ENCODE measurements around the gene IFI16.

The IFI16 gene

DNA sequence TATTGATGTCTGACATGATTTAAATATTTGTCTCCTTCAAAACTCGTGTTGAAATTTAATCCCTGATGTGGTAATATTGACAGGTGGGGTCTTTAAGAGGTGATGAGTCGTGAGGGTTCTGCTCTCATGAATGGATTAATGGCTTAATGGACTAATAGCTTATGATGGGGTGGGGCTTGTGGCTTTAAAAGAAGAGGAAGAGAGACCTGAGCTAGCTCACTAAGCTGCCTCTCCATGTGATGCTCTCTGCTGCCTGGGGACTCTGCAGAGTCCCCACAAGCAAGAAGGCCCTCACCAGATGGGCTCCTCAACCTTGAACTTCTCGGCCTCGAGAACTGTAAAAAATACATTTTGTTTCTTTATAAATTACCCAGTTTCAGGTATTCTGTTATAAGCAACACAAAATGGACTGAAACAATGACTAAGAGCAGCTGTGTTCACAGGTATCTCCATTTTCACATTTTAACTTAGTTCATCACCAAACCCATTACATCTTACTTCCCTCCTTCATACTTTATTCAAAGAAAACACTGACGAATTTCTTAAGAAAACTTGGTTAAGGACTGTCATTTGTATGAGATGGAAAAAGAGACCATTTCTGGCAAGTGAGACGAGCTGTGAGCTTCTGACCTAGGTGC is 79.0 kb downstream of the IFI16 start:
- TF ChIP-seq CTCF (IDR thresholded peaks at IDR 0.05; ENCODE audit: insufficient read depth, low read length, poor library complexity, severe bottlenecking), result no peak
- Histone ChIP-seq H3K36me3 (ENCODE audit: control insufficient read depth, insufficient read depth, low read length) (no peaks in the 10 kb centered on the region), H3K4me3 (replicated peaks; ENCODE audit: low read depth, low read length) (no peak overlapping the region), H3K27me3 (replicated peaks; ENCODE audit: control insufficient read depth, insufficient read depth, low read length) (no peaks in the 10 kb centered on the region)
- DNase-seq (ENCODE audit: extremely low read depth, insufficient read length), result no peak

GRCh38 chr1:159089184-159089791 is 79.6 kb downstream of the IFI16 start:
- peak; percentile 75 for TF ChIP-seq CTCF (IDR thresholded peaks at IDR 0.05; ENCODE audit: insufficient read depth, low read length, poor library complexity, severe bottlenecking)
- no peak for DNase-seq (ENCODE audit: extremely low read depth, insufficient read length)
- H3K4me3 ChIP-seq (replicated peaks; ENCODE audit: low read depth, low read length), result no peak overlapping the region

GRCh38 chr1:159090286-159091179 is 80.8 kb downstream of the IFI16 start:
- no peak for DNase-seq (ENCODE audit: extremely low read depth, insufficient read length)
- H3K27me3 ChIP-seq (replicated peaks; ENCODE audit: control insufficient read depth, insufficient read depth, low read length), result no peaks in the 10 kb centered on the region; the same call in 1 of the 2 replicates
- no peak for TF ChIP-seq CTCF (IDR thresholded peaks at IDR 0.05; ENCODE audit: insufficient read depth, low read length, poor library complexity, severe bottlenecking)
- H3K36me3 ChIP-seq (ENCODE audit: control insufficient read depth, insufficient read depth, low read length), result no peaks in the 10 kb centered on the region
- H3K4me3 ChIP-seq (replicated peaks; ENCODE audit: low read depth, low read length), result no peak overlapping the region

More at GRCh38 chr1:159089184-159089791, 79.6 kb downstream of the IFI16 start:
- H3K36me3 ChIP-seq (ENCODE audit: control insufficient read depth, insufficient read depth, low read length), result no peaks in the 10 kb centered on the region
- no peaks in the 10 kb centered on the region for H3K27me3 ChIP-seq (replicated peaks; ENCODE audit: control insufficient read depth, insufficient read depth, low read length)

GRCh38 chr1:159091180-159091560 is 81.5 kb downstream of the IFI16 start:
- H3K27me3 ChIP-seq (replicated peaks; ENCODE audit: control insufficient read depth, insufficient read depth, low read length), result no peaks in the 10 kb centered on the region; the same call in 1 of the 2 replicates
- TF ChIP-seq CTCF (IDR thresholded peaks at IDR 0.05; ENCODE audit: insufficient read depth, low read length, poor library complexity, severe bottlenecking), result no peak
- H3K36me3 ChIP-seq (ENCODE audit: control insufficient read depth, insufficient read depth, low read length), result no peaks in the 10 kb centered on the region
- H3K4me3 ChIP-seq (replicated peaks; ENCODE audit: low read depth, low read length), result no peak overlapping the region
- DNase-seq (ENCODE audit: extremely low read depth, insufficient read length), result no peak

DNA sequence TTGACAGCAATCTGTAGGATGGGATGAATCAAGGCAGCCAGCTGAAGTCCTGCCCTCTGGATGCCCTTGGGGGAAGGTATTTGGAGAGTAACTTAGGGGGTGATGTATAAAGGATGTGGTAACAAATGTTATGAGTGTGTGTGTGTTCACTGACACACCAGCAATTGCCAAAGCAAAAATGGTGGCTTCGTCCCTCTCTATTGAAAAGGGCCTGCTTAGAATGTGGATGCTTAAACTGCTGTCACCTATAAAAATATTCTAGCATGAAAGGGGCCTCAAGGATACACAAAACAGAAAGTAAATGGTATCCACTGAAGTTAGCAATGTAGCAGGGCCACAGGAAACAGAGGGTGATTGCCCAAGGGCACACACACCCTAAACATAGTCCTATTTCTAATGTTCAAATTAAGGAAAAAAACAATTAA is 81.9 kb downstream of the IFI16 start:
- TF ChIP-seq CTCF (IDR thresholded peaks at IDR 0.05; ENCODE audit: insufficient read depth, low read length, poor library complexity, severe bottlenecking), result no peak
- Histone ChIP-seq H3K4me3 (replicated peaks; ENCODE audit: low read depth, low read length) (no peak overlapping the region), H3K36me3 (ENCODE audit: control insufficient read depth, insufficient read depth, low read length) (no peaks in the 10 kb centered on the region), H3K27me3 (replicated peaks; ENCODE audit: control insufficient read depth, insufficient read depth, low read length) (no peaks in the 10 kb centered on the region; the same call in 1 of the 2 replicates)
- no peak for DNase-seq (ENCODE audit: extremely low read depth, insufficient read length)

Data from GM06990 (cell line).